Progenitor cell of endocrine pancreas (in vitro differentiated cells): Measurements from ENCODE around the gene CROCC2. TPM values are rescaled to one million over a fixed set of nuclear protein-coding genes. Genes with fewer than 3 reads are reported as not detected.

Source experiments
- DNase-seq: peaks from one replicate; pipeline ENCODE4 v3.0.0; 2021; ENCODE audit warnings: low spot score; ENCODE audit not compliant: unreplicated experiment
- H3K27ac Mint-ChIP-seq: 2 replicates; pipeline ENCODE4 v1.8.0; 2021; ENCODE audit warnings: mild to moderate bottlenecking, moderate library complexity, mixed read lengths
- H3K27me3 Mint-ChIP-seq: 2 replicates; pipeline ENCODE4 v1.8.0; 2021; ENCODE audit warnings: mixed read lengths
- H3K36me3 Mint-ChIP-seq: 2 replicates; pipeline ENCODE4 v1.8.0; 2022; ENCODE audit warnings: mixed read lengths; ENCODE audit not compliant: insufficient read depth
- H3K4me1 Mint-ChIP-seq: 2 replicates; pipeline ENCODE4 v1.8.0; 2021; ENCODE audit warnings: low read depth, mixed read lengths
- H3K4me3 Mint-ChIP-seq: 2 replicates; pipeline ENCODE4 v1.8.0; 2021; ENCODE audit warnings: low read depth, mild to moderate bottlenecking, moderate library complexity, mixed read lengths
- H3K9me3 Mint-ChIP-seq: 2 replicates; pipeline ENCODE4 v1.8.0; 2021; ENCODE audit warnings: low read depth, mixed read lengths
- CTCF ChIP-seq: fragments of 200-600 bp; sonication (generic); IDR thresholded peaks from one replicate; pipeline ENCODE4 v1.5.0; 2021; ENCODE audit warnings: antibody characterized with exemption, mild to moderate bottlenecking; ENCODE audit not compliant: unreplicated experiment
- total RNA-seq: library from RNA; stranded (reverse); gene quantifications from 2 replicates; pipeline ENCODE4 v1.2.1, GENCODE V29; 2021

The CROCC2 gene
- total RNA-seq, 1 donor from 2014 or later: 0.36 TPM

GRCh38 chr2:240917684-240918257 lies 11.6 kb downstream of the CROCC2 start:
- TF ChIP-seq CTCF: no peak
- no peaks in the 10 kb centered on the region for H3K36me3 Mint-ChIP-seq
- no peak overlapping the region for H3K27ac Mint-ChIP-seq
- no peak for DNase-seq
- peaks cover 12% of the 10 kb centered on the region for H3K27me3 Mint-ChIP-seq
- no peak overlapping the region for H3K4me3 Mint-ChIP-seq
- H3K9me3 Mint-ChIP-seq: no peaks in the 10 kb centered on the region
- H3K4me1 Mint-ChIP-seq: no peaks in the 10 kb centered on the region

GRCh38 chr2:240918258-240919091 lies 12.3 kb downstream of the CROCC2 start:
- Mint-ChIP-seq H3K36me3 (no peaks in the 10 kb centered on the region), H3K4me1 (no peaks in the 10 kb centered on the region), H3K9me3 (no peaks in the 10 kb centered on the region), H3K4me3 (no peak overlapping the region), H3K27ac (no peak overlapping the region), H3K27me3 (peaks cover 9% of the 10 kb centered on the region)
- no peak for TF ChIP-seq CTCF
- DNase-seq: peak; percentile 8

DNA sequence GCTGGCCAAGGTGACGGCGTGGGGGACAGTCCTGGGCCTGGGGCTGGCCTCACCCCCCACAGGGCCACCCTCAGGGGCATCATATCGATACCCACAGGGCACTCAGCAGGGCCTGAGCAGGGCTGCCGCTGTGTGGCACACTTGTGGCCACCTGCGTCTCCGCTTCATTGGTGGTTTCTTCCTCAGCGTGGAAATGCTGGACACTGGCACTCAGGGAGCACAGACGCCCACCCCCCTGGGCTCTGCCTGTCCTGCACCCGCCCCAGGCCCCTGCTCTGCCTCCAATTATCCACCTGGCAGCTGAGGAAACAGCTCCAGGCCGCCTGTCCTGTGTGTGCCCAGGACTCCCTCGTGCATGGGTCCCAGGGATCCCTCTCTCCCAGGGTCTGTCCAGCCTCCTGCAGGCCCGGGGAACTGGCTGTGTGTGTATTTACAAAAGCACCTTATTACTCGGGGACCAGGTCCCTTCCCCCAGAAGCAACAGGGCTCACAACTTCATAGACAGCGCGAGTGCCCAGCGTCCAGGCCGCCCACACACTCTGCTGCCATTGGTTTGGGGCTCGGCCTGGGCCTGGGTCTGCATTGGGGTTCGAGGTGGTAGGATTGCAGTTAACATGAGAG lies 13.1 kb downstream of the CROCC2 start:
- no peak overlapping the region for H3K4me3 Mint-ChIP-seq
- no peaks in the 10 kb centered on the region for H3K4me1 Mint-ChIP-seq
- H3K27ac Mint-ChIP-seq: no peak overlapping the region
- no peaks in the 10 kb centered on the region for H3K9me3 Mint-ChIP-seq
- no peaks in the 10 kb centered on the region for H3K36me3 Mint-ChIP-seq
- TF ChIP-seq CTCF: no peak
- peaks cover 9% of the 10 kb centered on the region for H3K27me3 Mint-ChIP-seq
- DNase-seq: peak; percentile 8

- Mint-ChIP-seq H3K27ac (no peak overlapping the region), H3K9me3 (no peaks in the 10 kb centered on the region), H3K4me3 (no peak overlapping the region), H3K4me1 (no peaks in the 10 kb centered on the region), H3K36me3 (no peaks in the 10 kb centered on the region), H3K27me3 (peaks cover 9% of the 10 kb centered on the region)
- no peak for TF ChIP-seq CTCF
- DNase-seq: peak; percentile 7
Measured at GRCh38 chr2:240919786-240920782, 13.9 kb downstream of the CROCC2 start.
